MM.1S (cell line): ENCODE measurements around the gene NHLH2.

Experiments
- DNase-seq: peaks from one replicate; pipeline ENCODE4 v3.0.0-alpha.2; 2015
- H2AFZ ChIP-seq: fragments of 300-600 bp; sonication (generic); 2 replicates; pipeline ENCODE4 v1.6.0; 2016; ENCODE audit warnings: antibody characterized with exemption, low read length
- H3F3A ChIP-seq: fragments of 300-600 bp; sonication (generic); 2 replicates; pipeline ENCODE4 v1.6.1; 2016; ENCODE audit warnings: mild to moderate bottlenecking, antibody characterized with exemption, low read length, moderate library complexity, mixed read lengths; ENCODE audit not compliant: insufficient read depth
- H3K27ac ChIP-seq: fragments of 300-600 bp; sonication (generic); 2 replicates; pipeline ENCODE4 v1.5.1; 2016; ENCODE audit warnings: mild to moderate bottlenecking, low read length
- H3K27me3 ChIP-seq: fragments of 300-600 bp; sonication (generic); replicated peaks from 2 replicates; pipeline ENCODE4 v1.6.0; 2016; ENCODE audit warnings: low read length; ENCODE audit not compliant: insufficient read depth
- H3K36me3 ChIP-seq: fragments of 300-600 bp; sonication (generic); replicated peaks from 2 replicates; pipeline ENCODE4 v1.6.1; 2016; ENCODE audit warnings: mild to moderate bottlenecking, low read length, mixed read lengths; ENCODE audit not compliant: insufficient read depth
- H3K4me1 ChIP-seq: fragments of 300-600 bp; sonication (generic); 2 replicates; pipeline ENCODE4 v1.6.1; 2016; ENCODE audit warnings: low read length, mixed read lengths
- H3K4me2 ChIP-seq: fragments of 300-600 bp; sonication (generic); 2 replicates; pipeline ENCODE4 v1.6.0; 2016; ENCODE audit warnings: low read depth, low read length
- H3K4me3 ChIP-seq: fragments of 300-600 bp; sonication (generic); 2 replicates; pipeline ENCODE4 v1.5.1; 2016; ENCODE audit warnings: low read length, mixed read lengths
- H3K79me2 ChIP-seq: fragments of 300-600 bp; sonication (generic); 2 replicates; pipeline ENCODE4 v1.6.1; 2016; ENCODE audit warnings: mixed run types, low read length, mixed read lengths
- H3K9ac ChIP-seq: fragments of 300-600 bp; sonication (generic); 2 replicates; pipeline ENCODE4 v1.6.1; 2016; ENCODE audit warnings: low read length, mixed read lengths
- H3K9me2 ChIP-seq: fragments of 300-600 bp; sonication (generic); replicated peaks from 2 replicates; pipeline ENCODE4 v1.6.1; 2016; ENCODE audit warnings: mild to moderate bottlenecking, low read length, mixed read lengths; ENCODE audit not compliant: insufficient read depth
- H3K9me3 ChIP-seq: fragments of 300-600 bp; sonication (generic); replicated peaks from 2 replicates; pipeline ENCODE4 v1.6.1; 2016; ENCODE audit warnings: mild to moderate bottlenecking, low read length, mixed read lengths; ENCODE audit not compliant: insufficient read depth
- H4K20me1 ChIP-seq: fragments of 300-600 bp; sonication (generic); 2 replicates; pipeline ENCODE4 v1.6.1; 2016; ENCODE audit warnings: mild to moderate bottlenecking, low read length, moderate library complexity, mixed read lengths; ENCODE audit not compliant: insufficient read depth
- EZH2 ChIP-seq: fragments of 300-600 bp; sonication (generic); optimal IDR thresholded peaks from 2 replicates; pipeline ENCODE3; 2017; ENCODE audit warnings: low read depth, mild to moderate bottlenecking, antibody characterized with exemption, low read length, mixed read lengths
- EZH2phosphoT487 ChIP-seq: fragments of 300-600 bp; sonication (generic); IDR thresholded peaks from 2 replicates; pipeline ENCODE4 v1.6.1; 2018; ENCODE audit warnings: antibody characterized with exemption, low read length
- TF ChIP-seq, protein P1 (sequence below): fragments of 300-600 bp; sonication (generic); IDR thresholded peaks from 2 replicates; pipeline ENCODE4 v1.5.1; 2016; ENCODE audit warnings: antibody characterized with exemption, low read length, mixed read lengths

NHLH2 gene

DNA sequence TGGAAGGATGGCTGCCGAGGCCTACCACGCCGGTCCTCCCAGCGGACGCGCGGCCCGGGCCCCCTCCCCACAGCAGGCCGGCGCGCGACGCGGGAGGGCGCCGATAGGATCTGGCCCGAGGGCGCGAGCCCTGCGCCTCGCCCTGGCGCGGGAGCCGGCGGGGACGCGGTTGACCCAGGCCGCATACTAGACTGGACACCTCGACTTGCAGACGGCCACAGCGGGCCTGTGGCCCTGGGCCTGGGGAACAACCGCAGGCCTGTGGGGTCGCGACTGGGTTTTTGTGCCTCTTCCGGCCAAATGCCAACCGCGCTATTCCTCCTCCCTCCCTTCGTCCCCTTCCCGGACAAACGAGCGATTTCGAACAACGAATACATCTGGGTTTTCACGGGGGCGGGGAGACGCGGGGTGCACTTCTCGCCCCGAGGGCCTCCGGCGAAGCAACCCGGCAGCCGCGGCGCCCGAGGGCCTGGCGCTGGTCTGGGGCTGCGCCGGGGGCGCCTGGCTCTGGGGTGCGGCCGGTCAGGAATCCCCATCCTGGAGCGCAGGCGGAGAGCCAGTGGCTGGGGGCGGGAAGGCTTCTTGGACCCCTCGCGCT is 2.4 kb downstream of the NHLH2 start:
- H3F3A ChIP-seq: no peaks in the 10 kb centered on the region
- no peak overlapping the region for H3K4me2 ChIP-seq
- no peaks in the 10 kb centered on the region for H3K36me3 ChIP-seq
- H4K20me1 ChIP-seq: no peaks in the 10 kb centered on the region
- TF ChIP-seq EZH2 (no peak), EZH2phosphoT487 (no peak)
- TF ChIP-seq, protein P1, sequence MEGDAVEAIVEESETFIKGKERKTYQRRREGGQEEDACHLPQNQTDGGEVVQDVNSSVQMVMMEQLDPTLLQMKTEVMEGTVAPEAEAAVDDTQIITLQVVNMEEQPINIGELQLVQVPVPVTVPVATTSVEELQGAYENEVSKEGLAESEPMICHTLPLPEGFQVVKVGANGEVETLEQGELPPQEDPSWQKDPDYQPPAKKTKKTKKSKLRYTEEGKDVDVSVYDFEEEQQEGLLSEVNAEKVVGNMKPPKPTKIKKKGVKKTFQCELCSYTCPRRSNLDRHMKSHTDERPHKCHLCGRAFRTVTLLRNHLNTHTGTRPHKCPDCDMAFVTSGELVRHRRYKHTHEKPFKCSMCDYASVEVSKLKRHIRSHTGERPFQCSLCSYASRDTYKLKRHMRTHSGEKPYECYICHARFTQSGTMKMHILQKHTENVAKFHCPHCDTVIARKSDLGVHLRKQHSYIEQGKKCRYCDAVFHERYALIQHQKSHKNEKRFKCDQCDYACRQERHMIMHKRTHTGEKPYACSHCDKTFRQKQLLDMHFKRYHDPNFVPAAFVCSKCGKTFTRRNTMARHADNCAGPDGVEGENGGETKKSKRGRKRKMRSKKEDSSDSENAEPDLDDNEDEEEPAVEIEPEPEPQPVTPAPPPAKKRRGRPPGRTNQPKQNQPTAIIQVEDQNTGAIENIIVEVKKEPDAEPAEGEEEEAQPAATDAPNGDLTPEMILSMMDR: no peak
- H2AFZ ChIP-seq: no peak overlapping the region
- no peaks in the 10 kb centered on the region for H3K9me3 ChIP-seq
- no peaks in the 10 kb centered on the region for H3K9me2 ChIP-seq
- no peak for DNase-seq
- no peaks in the 10 kb centered on the region for H3K4me1 ChIP-seq
- H3K27ac ChIP-seq: no peak overlapping the region
- no peaks in the 10 kb centered on the region for H3K27me3 ChIP-seq
- no peak overlapping the region for H3K9ac ChIP-seq
- H3K4me3 ChIP-seq: no peak overlapping the region
- no peaks in the 10 kb centered on the region for H3K79me2 ChIP-seq

DNA sequence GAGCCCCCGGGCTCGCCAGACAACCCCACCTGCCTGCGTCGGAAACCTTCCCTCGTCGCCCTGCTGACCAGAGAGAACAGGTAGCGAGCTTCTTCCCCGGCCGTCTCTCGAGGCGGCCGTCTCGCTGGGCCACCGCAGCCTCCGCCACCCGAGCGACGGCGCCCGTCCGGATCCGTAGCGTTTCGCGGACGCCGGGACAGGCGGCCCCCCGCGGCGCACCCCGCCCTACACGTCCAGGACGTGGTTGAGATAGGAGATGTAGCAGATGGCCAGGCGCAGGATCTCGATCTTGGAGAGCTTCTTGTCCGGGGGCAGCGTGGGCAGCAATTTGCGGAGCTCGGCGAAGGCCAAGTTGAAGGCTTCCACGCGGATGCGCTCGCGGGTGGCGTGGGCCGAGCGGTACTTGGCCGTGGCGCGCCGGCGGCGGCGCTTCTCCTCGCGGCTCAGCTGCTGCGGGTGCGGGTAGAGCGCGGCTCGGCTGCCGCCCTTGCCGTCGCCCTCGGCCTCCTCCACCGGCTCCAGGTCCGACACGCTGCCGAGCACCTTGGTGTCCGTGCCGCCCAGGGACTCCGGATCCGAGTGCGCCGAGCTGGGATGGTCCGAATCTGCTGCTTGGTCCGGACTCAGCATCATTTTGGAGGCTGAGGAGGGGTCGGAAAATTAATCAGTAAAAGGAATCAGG is 3.0 kb downstream of the NHLH2 start:
- H3K79me2 ChIP-seq: no peaks in the 10 kb centered on the region
- H2AFZ ChIP-seq: no peak overlapping the region
- H3K4me3 ChIP-seq: no peak overlapping the region
- H3K36me3 ChIP-seq: no peaks in the 10 kb centered on the region
- DNase-seq: no peak
- H3F3A ChIP-seq: no peaks in the 10 kb centered on the region
- no peak for TF ChIP-seq EZH2
- TF ChIP-seq EZH2phosphoT487: no peak
- TF ChIP-seq, protein P1: no peak
- H3K9me3 ChIP-seq: no peaks in the 10 kb centered on the region
- no peaks in the 10 kb centered on the region for H3K4me1 ChIP-seq
- no peaks in the 10 kb centered on the region for H4K20me1 ChIP-seq
- H3K9ac ChIP-seq: no peak overlapping the region
- no peaks in the 10 kb centered on the region for H3K9me2 ChIP-seq
- H3K4me2 ChIP-seq: no peak overlapping the region
- H3K27me3 ChIP-seq: no peaks in the 10 kb centered on the region
- H3K27ac ChIP-seq: no peak overlapping the region

DNA sequence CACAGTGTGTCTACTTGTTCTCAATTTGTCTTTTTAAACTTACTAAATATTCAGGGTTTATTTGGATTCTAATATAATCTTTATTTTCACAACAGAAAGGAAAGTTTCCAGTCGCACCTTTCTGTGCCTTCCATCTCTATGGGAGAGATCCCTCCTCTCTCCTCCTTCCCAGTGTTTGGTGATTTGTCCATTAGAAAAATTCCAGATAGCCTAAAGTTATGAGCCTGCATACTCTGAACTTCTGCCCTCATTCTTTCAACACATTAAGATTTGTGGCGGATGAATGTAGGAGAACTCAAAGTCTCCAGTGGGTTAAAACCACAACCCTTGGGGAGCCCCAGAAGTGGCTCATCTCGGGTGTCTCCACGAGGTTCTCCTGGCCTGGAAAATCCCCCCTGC is 3.6 kb downstream of the NHLH2 start:
- no peak overlapping the region for H2AFZ ChIP-seq
- TF ChIP-seq, protein P1: no peak
- TF ChIP-seq EZH2 (no peak), EZH2phosphoT487 (no peak)
- no peak for DNase-seq
- no peak overlapping the region for H3K9ac ChIP-seq
- H3K79me2 ChIP-seq: no peaks in the 10 kb centered on the region
- no peak overlapping the region for H3K4me2 ChIP-seq
- no peak overlapping the region for H3K27ac ChIP-seq
- H3K4me1 ChIP-seq: no peaks in the 10 kb centered on the region
- no peaks in the 10 kb centered on the region for H4K20me1 ChIP-seq
- H3F3A ChIP-seq: no peaks in the 10 kb centered on the region
- H3K9me3 ChIP-seq: no peaks in the 10 kb centered on the region
- H3K9me2 ChIP-seq: no peaks in the 10 kb centered on the region
- no peak overlapping the region for H3K4me3 ChIP-seq
- no peaks in the 10 kb centered on the region for H3K36me3 ChIP-seq
- H3K27me3 ChIP-seq: no peaks in the 10 kb centered on the region
